PC-3 (cell line): ENCODE results near the gene LMAN2. TPM values are rescaled to one million over a fixed set of nuclear protein-coding genes. Genes with fewer than 3 reads are reported as not detected.

Experiments
- ATAC-seq: fragments of 200-7000 bp; cut with Tn5 transposase; 2 replicates; pipeline ENCODE4 v1.9.1; 2020; ENCODE audit warnings: mild to moderate bottlenecking, moderate library complexity
- BruUV-seq: library from RNA; stranded (reverse); fragments of 400-500 nt; replicated peaks from 2 replicates; lab custom pipeline; 2021; lab: Mats Ljungman, UMichigan
- CTCF ChIA-PET: fragments of 300-600 bp; sonication (Branson Sonifier 250); formaldehyde crosslinking; loops from one replicate; lab custom pipeline; 2022; ENCODE audit warnings: antibody characterized with exemption; lab: Charles Lee
- POLR2A ChIA-PET: fragments of 300-600 bp; sonication (Branson Sonifier 250); formaldehyde crosslinking; loops from one replicate; lab custom pipeline; 2022; ENCODE audit warnings: antibody characterized with exemption; ENCODE audit not compliant: unreplicated experiment; lab: Charles Lee
- DNase-seq: peaks from one replicate; pipeline ENCODE4 v3.0.0-alpha.2; 2015
- H2AFZ ChIP-seq: fragments of 300-600 bp; sonication (generic); 2 replicates; pipeline ENCODE4 v1.6.0; 2016; ENCODE audit warnings: antibody characterized with exemption, low read length
- H3F3A ChIP-seq: fragments of 300-600 bp; sonication (generic); one replicate; pipeline ENCODE4 v1.6.0; 2017; ENCODE audit warnings: antibody characterized with exemption, low read length, control low read depth, mild to moderate bottlenecking; ENCODE audit not compliant: unreplicated experiment
- H3K27ac ChIP-seq: fragments of 300-600 bp; sonication (generic); 2 replicates; pipeline ENCODE4 v1.5.1; 2016; ENCODE audit warnings: mild to moderate bottlenecking, low read length
- H3K27me3 ChIP-seq: fragments of 300-600 bp; sonication (generic); 2 replicates; pipeline ENCODE4 v1.6.1; 2016; ENCODE audit warnings: low read length, mixed read lengths
- H3K36me3 ChIP-seq: fragments of 300-600 bp; sonication (generic); 2 replicates; pipeline ENCODE4 v1.6.1; 2016; ENCODE audit warnings: low read depth, mixed run types, low read length, mixed read lengths
- H3K4me1 ChIP-seq: fragments of 300-600 bp; sonication (generic); 2 replicates; pipeline ENCODE4 v1.5.1; 2016; ENCODE audit warnings: low read length; ENCODE audit not compliant: insufficient read depth
- H3K4me2 ChIP-seq: fragments of 300-600 bp; sonication (generic); 2 replicates; pipeline ENCODE4 v1.6.0; 2016; ENCODE audit warnings: low read length
- H3K4me3 ChIP-seq: fragments of 300-600 bp; sonication (generic); 2 replicates; pipeline ENCODE4 v1.5.1; 2016; ENCODE audit warnings: mild to moderate bottlenecking, low read length, mixed read lengths
- H3K79me2 ChIP-seq: fragments of 300-600 bp; sonication (generic); 2 replicates; pipeline ENCODE4 v1.6.1; 2017; ENCODE audit warnings: low read length, mixed read lengths
- H3K9ac ChIP-seq: fragments of 300-600 bp; sonication (generic); 2 replicates; pipeline ENCODE4 v1.6.0; 2016; ENCODE audit warnings: mild to moderate bottlenecking, low read length
- H3K9me2 ChIP-seq: fragments of 300-600 bp; sonication (generic); replicated peaks from 2 replicates; pipeline ENCODE4 v1.6.1; 2016; ENCODE audit warnings: mixed run types, low read length, mixed read lengths
- H3K9me3 ChIP-seq: fragments of 300-600 bp; sonication (generic); 2 replicates; pipeline ENCODE4 v1.6.1; 2016; ENCODE audit warnings: low read length, mixed read lengths
- H4K20me1 ChIP-seq: fragments of 300-600 bp; sonication (generic); 2 replicates; pipeline ENCODE4 v1.6.1; 2016; ENCODE audit warnings: low read length, mixed read lengths
- CTCF ChIP-seq: fragments of 300-600 bp; sonication (generic); conservative IDR thresholded peaks from 2 replicates; pipeline ENCODE4 v1.5.1; 2017; ENCODE audit warnings: antibody characterized with exemption, low read depth, mild to moderate bottlenecking, low read length
- EZH2 ChIP-seq: fragments of 300-600 bp; sonication (generic); IDR thresholded peaks from one replicate; pipeline ENCODE4 v1.6.1; 2017; ENCODE audit warnings: antibody characterized with exemption, mild to moderate bottlenecking, low read length; ENCODE audit not compliant: unreplicated experiment
- EZH2phosphoT487 ChIP-seq: fragments of 300-600 bp; sonication (generic); IDR thresholded peaks from 2 replicates; pipeline ENCODE4 v1.6.1; 2018; ENCODE audit warnings: mild to moderate bottlenecking, antibody characterized with exemption, low read length, borderline replicate concordance
- intact Hi-C: fragments of 100-400 bp; cut with micrococcal nuclease; formaldehyde crosslinking; loops from 2 replicates; pipeline ENCODE4 v1.9.0; 2023
- total RNA-seq: library from RNA; depleted of rRNA; stranded (reverse); fragments of >200 nt; gene quantifications from 2 replicates; pipeline ENCODE4 v1.2.3, GENCODE V29; 2014

LMAN2 gene
- total RNA-seq, 1 experiment from 2014 or later: 310 TPM

DNA sequence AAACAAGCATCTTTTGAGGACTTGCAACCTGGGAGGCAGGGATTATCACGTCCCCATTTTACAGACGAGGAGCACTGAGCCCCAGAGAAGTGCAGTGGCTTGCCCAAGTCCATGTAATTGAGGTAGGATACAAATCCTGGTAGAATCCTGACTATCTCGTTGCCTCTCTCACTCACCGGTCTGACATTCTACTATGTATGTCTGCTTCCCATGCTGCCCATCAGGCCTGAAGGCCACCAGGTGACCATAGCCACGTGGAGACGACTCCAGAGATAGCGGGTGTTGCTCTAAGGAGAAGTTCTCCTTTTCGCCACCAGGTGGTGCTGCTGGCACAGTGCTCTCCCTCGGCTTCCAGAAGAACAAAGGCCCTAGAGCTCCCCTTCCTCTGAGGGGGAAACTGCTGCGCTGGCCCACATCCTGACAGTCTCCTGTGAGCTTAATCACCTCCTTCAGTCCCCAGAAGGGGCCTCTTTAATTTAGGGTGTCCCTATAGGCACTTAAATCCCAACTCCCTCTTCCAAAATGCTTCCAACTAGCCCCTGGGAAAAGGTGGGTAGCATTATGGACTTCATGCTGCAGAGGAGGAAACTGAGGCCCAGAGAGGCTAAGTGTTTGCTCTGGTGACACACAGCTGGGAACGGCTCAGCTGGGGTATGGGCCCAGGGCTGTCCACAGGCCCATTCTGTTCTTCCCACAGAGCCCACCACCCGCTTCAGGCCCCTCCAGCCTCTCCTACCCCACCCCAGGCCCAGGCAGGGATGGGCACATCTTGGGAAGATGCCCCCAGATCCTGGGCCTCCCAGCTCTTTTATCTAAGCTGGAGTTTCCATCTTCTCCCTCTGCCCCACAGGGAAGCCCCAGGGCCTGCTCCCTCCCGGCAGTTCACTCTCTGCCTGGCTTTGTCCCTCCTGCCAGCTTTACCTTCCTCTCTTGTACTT, 39.2 kb upstream of the LMAN2 start:
- H3K4me2 ChIP-seq: peak overlapping the region; percentile 72
- H3K9me2 ChIP-seq: no peaks in the 10 kb centered on the region
- H3K79me2 ChIP-seq: no peaks in the 10 kb centered on the region
- ChIA-PET CTCF (interaction anchor here (0.5 to 2.3 kb wide), 12 partner anchors 11 to 111 kb away, joined by 3 to 35 read pairs (median 4); partner anchors contain the start of gene GRK6), POLR2A (interaction anchor here (0.6 kb wide), 1 partner anchor 13 kb away, joined by 3 read pairs; no protein-coding TSS in a partner anchor)
- peak; percentile 95 for DNase-seq
- intact Hi-C loops: loop anchor here (1.0 kb wide), 3 partner anchors 12 to 111 kb away; no protein-coding TSS in a partner anchor
- peak overlapping the region; percentile 95 for H3K27ac ChIP-seq
- TF ChIP-seq EZH2phosphoT487 (no peak), CTCF (peak; percentile 93), EZH2 (no peak)
- ATAC-seq: peak; percentile 73
- H3K4me1 ChIP-seq: peaks cover 27% of the 10 kb centered on the region
- no peaks in the 10 kb centered on the region for H3K9me3 ChIP-seq
- no TSS peak for BruUV-seq
- H3K27me3 ChIP-seq: no peaks in the 10 kb centered on the region
- peak overlapping the region; percentile 76 for H3K9ac ChIP-seq
- H3F3A ChIP-seq: no peaks in the 10 kb centered on the region
- no peaks in the 10 kb centered on the region for H4K20me1 ChIP-seq
- peak overlapping the region; percentile 24; the same call in 1 of the 2 replicates for H3K4me3 ChIP-seq
- H3K36me3 ChIP-seq: no peaks in the 10 kb centered on the region
- H2AFZ ChIP-seq: peak overlapping the region; percentile 46

DNA sequence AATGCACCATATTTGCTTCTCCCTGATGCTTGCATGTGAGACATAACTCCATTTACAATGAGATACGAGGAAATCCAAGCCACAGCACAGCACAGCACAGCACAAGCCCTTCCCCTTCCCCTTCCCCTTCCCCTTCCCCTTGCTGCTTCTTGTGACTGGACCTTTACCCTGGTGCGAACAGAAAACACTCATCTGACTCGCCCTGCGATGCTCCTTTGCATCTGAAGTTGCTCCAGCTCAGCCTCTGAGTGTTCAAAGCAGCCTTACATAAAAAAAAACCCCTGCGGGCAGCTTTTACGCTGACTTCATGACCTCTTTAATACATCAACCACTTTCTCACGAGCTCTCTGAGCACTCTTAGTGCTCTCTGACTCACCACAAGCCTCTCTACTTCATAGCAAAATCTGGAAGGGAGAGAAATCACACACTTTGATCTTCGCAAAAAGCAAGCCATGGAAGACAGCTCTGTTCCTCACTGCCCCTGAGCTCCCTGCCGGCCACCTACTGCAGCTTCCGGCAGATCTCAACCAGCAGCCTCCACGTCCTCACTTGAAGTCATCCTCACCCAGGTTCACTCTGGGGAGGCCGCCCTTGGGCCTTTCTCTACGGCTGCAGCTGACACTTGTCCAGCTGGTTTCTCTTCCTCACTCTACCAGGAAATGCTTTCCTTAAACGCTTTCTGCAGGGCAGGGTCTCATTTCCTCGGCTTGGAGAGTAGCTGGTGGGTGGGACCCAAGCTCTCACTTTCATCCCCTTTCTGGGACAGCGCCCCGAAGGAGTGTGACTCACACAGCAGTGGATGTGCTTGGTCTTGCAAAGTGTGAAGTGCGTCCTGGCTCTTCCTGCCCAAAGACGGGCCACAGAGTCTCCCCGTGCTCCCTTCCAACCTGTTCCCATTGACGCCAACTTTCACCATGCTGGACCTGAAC, 38.0 kb upstream of the LMAN2 start:
- no TSS peak for BruUV-seq
- H3K4me2 ChIP-seq: peak overlapping the region; percentile 72
- H3K9me2 ChIP-seq: no peaks in the 10 kb centered on the region
- H3K4me1 ChIP-seq: peaks cover 27% of the 10 kb centered on the region
- ChIA-PET CTCF (interaction anchor here (0.6 to 2.3 kb wide), 11 partner anchors 13 to 88 kb away, joined by 3 to 35 read pairs (median 5); no protein-coding TSS in a partner anchor), POLR2A (interaction anchor here (0.6 to 0.7 kb wide), 4 partner anchors 10 to 37 kb away, joined by 3 to 4 read pairs (median 3); no protein-coding TSS in a partner anchor)
- no peaks in the 10 kb centered on the region for H4K20me1 ChIP-seq
- TF ChIP-seq CTCF: no peak
- TF ChIP-seq EZH2phosphoT487: no peak
- no peak for TF ChIP-seq EZH2
- H3K79me2 ChIP-seq: no peaks in the 10 kb centered on the region
- no peaks in the 10 kb centered on the region for H3K27me3 ChIP-seq
- peak overlapping the region; percentile 76 for H3K9ac ChIP-seq
- DNase-seq (peak; percentile 89), ATAC-seq (peak; percentile 72)
- peak overlapping the region; percentile 41 for H2AFZ ChIP-seq
- no peaks in the 10 kb centered on the region for H3K36me3 ChIP-seq
- no peaks in the 10 kb centered on the region for H3F3A ChIP-seq
- H3K27ac ChIP-seq: peak overlapping the region; percentile 95
- no peaks in the 10 kb centered on the region for H3K9me3 ChIP-seq
- peak overlapping the region; percentile 24; the same call in 1 of the 2 replicates for H3K4me3 ChIP-seq
- intact Hi-C loops: loop anchor here (1.0 kb wide), 3 partner anchors 13 to 112 kb away; no protein-coding TSS in a partner anchor
